Smooth muscle cell (in vitro differentiated cells): ENCODE results near the gene TMEM39B. TPM values are rescaled to one million over a fixed set of nuclear protein-coding genes. Genes with fewer than 3 reads are reported as not detected.

ENCODE experiments used
- DNase-seq: peaks from one replicate; lab custom pipeline; 2025; ENCODE audit not compliant: unreplicated experiment; lab: John Stamatoyannopoulos, UW
- H2AFZ ChIP-seq: fragments of 200-600 bp; sonication (generic); 2 replicates; pipeline ENCODE4 v1.6.0; 2016; ENCODE audit warnings: antibody characterized with exemption, low read depth, mild to moderate bottlenecking
- H3F3A ChIP-seq: fragments of 200-600 bp; sonication (generic); 2 replicates; pipeline ENCODE4 v1.6.0; 2017; ENCODE audit warnings: antibody characterized with exemption, low read depth
- H3K27ac ChIP-seq: fragments of 200-600 bp; sonication (generic); 2 replicates; pipeline ENCODE4 v1.5.1; 2016; ENCODE audit warnings: low read depth, mild to moderate bottlenecking
- H3K27me3 ChIP-seq: fragments of 200-600 bp; sonication (generic); 2 replicates; pipeline ENCODE4 v1.6.1; 2016; ENCODE audit warnings: low read depth, mild to moderate bottlenecking
- H3K36me3 ChIP-seq: fragments of 200-600 bp; sonication (generic); 2 replicates; pipeline ENCODE4 v1.5.1; 2016; ENCODE audit warnings: low read depth
- H3K4me1 ChIP-seq: fragments of 200-600 bp; sonication (generic); 2 replicates; pipeline ENCODE4 v1.5.1; 2016; ENCODE audit warnings: low read depth
- H3K4me2 ChIP-seq: fragments of 200-600 bp; sonication (generic); 2 replicates; pipeline ENCODE4 v1.6.0; 2016; ENCODE audit warnings: mild to moderate bottlenecking
- H3K4me3 ChIP-seq: fragments of 200-600 bp; sonication (generic); 2 replicates; pipeline ENCODE4 v1.5.1; 2016; ENCODE audit warnings: mild to moderate bottlenecking
- H3K79me2 ChIP-seq: fragments of 200-600 bp; sonication (generic); 2 replicates; pipeline ENCODE4 v1.6.0; 2016; ENCODE audit warnings: low read depth, mild to moderate bottlenecking
- H3K9ac ChIP-seq: fragments of 200-600 bp; sonication (generic); 2 replicates; pipeline ENCODE4 v1.6.0; 2016; ENCODE audit warnings: low read depth
- H3K9me3 ChIP-seq: fragments of 200-600 bp; sonication (generic); replicated peaks from 2 replicates; pipeline ENCODE4 v1.5.1; 2016; ENCODE audit warnings: low read depth
- H4K20me1 ChIP-seq: fragments of 200-600 bp; sonication (generic); 2 replicates; pipeline ENCODE4 v1.6.0; 2016; ENCODE audit warnings: low read depth
- CTCF ChIP-seq: fragments of 200-600 bp; sonication (generic); IDR thresholded peaks from 2 replicates; pipeline ENCODE4 v1.5.1; 2017; ENCODE audit warnings: borderline replicate concordance, mild to moderate bottlenecking, antibody characterized with exemption; ENCODE audit not compliant: insufficient read depth, poor library complexity, severe bottlenecking
- WGBS: methylation state at CpG from one replicate; pipeline ENCODE4 v1.1.7; 2016; ENCODE audit warnings: low lambda C conversion rate; 5-methylcytosine and 5-hydroxymethylcytosine counted together
- microRNA-seq: library from miRNA; unstranded; fragments of <30 nt; microRNA quantifications from one replicate; pipeline ENCODE4, GENCODE V29; 2016; ENCODE audit warnings: borderline number of aligned reads
- polyA plus RNA-seq: library from polyadenylated mRNA; unstranded; fragments of >200 nt; fragmentation: Nextera tagmentation; extraction: Ambion mirVana; gene quantifications from 2 replicates; pipeline ENCODE4 v1.2.1, GENCODE V29; 2016
- small RNA-seq: library from RNA; depleted of rRNA; stranded (forward); fragments of <200 nt; gene quantifications from one replicate; pipeline ENCODE3, GENCODE V24; 2014
- total RNA-seq: library from RNA; depleted of rRNA; stranded (reverse); fragments of >200 nt; gene quantifications from 2 replicates; pipeline ENCODE4 v1.2.3, GENCODE V29; 2014

TMEM39B gene
- total and polyA plus RNA-seq, 2 experiments from 2014 or later: 7.5 to 9.4 TPM

GRCh38 chr1:32150847-32151246 lies 78.1 kb downstream of the TMEM39B start:
- Histone ChIP-seq H3K9ac (no peak overlapping the region), H4K20me1 (peaks cover 81% of the 10 kb centered on the region), H3K4me2 (peak overlapping the region; percentile 41)

GRCh38 chr1:32151319-32151787 lies 78.6 kb downstream of the TMEM39B start:
- Histone ChIP-seq H3K36me3 (peaks cover 3% of the 10 kb centered on the region), H3K4me1 (peaks cover 11% of the 10 kb centered on the region), H3K79me2 (peaks cover 64% of the 10 kb centered on the region), H3F3A (peaks cover 7% of the 10 kb centered on the region), H4K20me1 (peaks cover 78% of the 10 kb centered on the region), H3K4me3 (no peak overlapping the region), H3K9ac (no peak overlapping the region), H3K4me2 (peak overlapping the region; percentile 53), H3K9me3 (no peaks in the 10 kb centered on the region), H3K27ac (peak overlapping the region; percentile 64), H2AFZ (no peak overlapping the region), H3K27me3 (no peaks in the 10 kb centered on the region)
- WGBS: 12% methylated on average over 5 of the region's 5 CpGs
- no peak for DNase-seq
- TF ChIP-seq CTCF: no peak

More at GRCh38 chr1:32150847-32151246, 78.1 kb downstream of the TMEM39B start:
- no peak for DNase-seq
- TF ChIP-seq CTCF: no peak
- WGBS: 66% methylated on average over 9 of the region's 9 CpGs
- peaks cover 7% of the 10 kb centered on the region for H3F3A ChIP-seq
- H3K36me3 ChIP-seq: no peaks in the 10 kb centered on the region
- peaks cover 11% of the 10 kb centered on the region for H3K4me1 ChIP-seq
- H3K9me3 ChIP-seq: no peaks in the 10 kb centered on the region
- H2AFZ ChIP-seq: no peak overlapping the region
- peak overlapping the region; percentile 64 for H3K27ac ChIP-seq
- H3K27me3 ChIP-seq: no peaks in the 10 kb centered on the region
- H3K4me3 ChIP-seq: no peak overlapping the region
- peaks cover 69% of the 10 kb centered on the region for H3K79me2 ChIP-seq

Small RNA genes within 50 kb of the gene (microRNA-seq; reads per million reads assigned to microRNA genes)
- gene MIR5585: not detected

Small RNA genes within 50 kb of the gene (small RNA-seq; reads per million reads assigned to genes)
- not detected for gene MIR5585
- not detected for gene RF00017

Other genes with a start within 250 kb of the TMEM39B start
- 460 and 518 TPM in 2 replicates for gene PTP4A2, start 134.6 kb upstream of the TMEM39B start, total RNA-seq
- gene PTP4A2, start 134.6 kb upstream of the TMEM39B start, polyA plus RNA-seq: 316 and 334 TPM in 2 replicates
- 80.4 and 90.6 TPM in 2 replicates for gene KHDRBS1, start 59.1 kb upstream of the TMEM39B start, total RNA-seq
- gene KHDRBS1, start 59.1 kb upstream of the TMEM39B start, polyA plus RNA-seq: 85.0 and 86.5 TPM in 2 replicates
- 35.8 and 40.9 TPM in 2 replicates for gene KPNA6, start 35.1 kb downstream of the TMEM39B start, total RNA-seq
- 22.3 and 29.1 TPM in 2 replicates for gene KPNA6, start 35.1 kb downstream of the TMEM39B start, polyA plus RNA-seq
- gene TXLNA, start 106.7 kb downstream of the TMEM39B start, total RNA-seq: 42.7 and 44.6 TPM in 2 replicates
- gene TXLNA, start 106.7 kb downstream of the TMEM39B start, polyA plus RNA-seq: 42.0 and 46.0 TPM in 2 replicates
- 19.9 and 41.6 TPM in 2 replicates for gene CCDC28B, start 127.7 kb downstream of the TMEM39B start, total RNA-seq
- 58.9 and 63.9 TPM in 2 replicates for gene CCDC28B, start 127.7 kb downstream of the TMEM39B start, polyA plus RNA-seq
- 1.4 and 3.1 TPM in 2 replicates for gene IQCC, start 132.7 kb downstream of the TMEM39B start, total RNA-seq
- 2.4 TPM in 2 replicates for gene IQCC, start 132.7 kb downstream of the TMEM39B start, polyA plus RNA-seq
- not detected in 2 replicates for gene DCDC2B, start 136.2 kb downstream of the TMEM39B start, total RNA-seq
- 0.47 TPM in 1 of 2 replicates, not detected in the other for gene DCDC2B, start 136.2 kb downstream of the TMEM39B start, polyA plus RNA-seq
- gene TMEM234, start 149.4 kb downstream of the TMEM39B start, total RNA-seq: 10.9 and 13.3 TPM in 2 replicates
- gene TMEM234, start 149.4 kb downstream of the TMEM39B start, polyA plus RNA-seq: 19.8 and 27.5 TPM in 2 replicates
- gene EIF3I, start 149.5 kb downstream of the TMEM39B start, total RNA-seq: 200 and 240 TPM in 2 replicates
- gene EIF3I, start 149.5 kb downstream of the TMEM39B start, polyA plus RNA-seq: 250 and 257 TPM in 2 replicates
- gene FAM167B, start 174.3 kb downstream of the TMEM39B start, total RNA-seq: 0.31 TPM in 1 of 2 replicates, not detected in the other
- gene FAM167B, start 174.3 kb downstream of the TMEM39B start, polyA plus RNA-seq: 0.39 TPM in 1 of 2 replicates, not detected in the other
- 0.22 TPM in 1 of 2 replicates, not detected in the other for gene LCK, start 178.3 kb downstream of the TMEM39B start, total RNA-seq
- not detected in 2 replicates for gene LCK, start 178.3 kb downstream of the TMEM39B start, polyA plus RNA-seq
- 29.3 and 40.5 TPM in 2 replicates for gene HDAC1, start 219.1 kb downstream of the TMEM39B start, total RNA-seq
- gene HDAC1, start 219.1 kb downstream of the TMEM39B start, polyA plus RNA-seq: 48.8 and 51.7 TPM in 2 replicates